HG03064 (cell line): ENCODE results near the gene RYR1.
A peak's percentile ranks its signal among the peaks of the same experiment; 100 is the strongest.
"Not testable (repeated sequence)": the region's sequence is repeated elsewhere in the genome, so short reads cannot be mapped to it uniquely, and the experiment has no call there.

Experiments
- ATAC-seq: cut with Tn5 transposase; IDR thresholded peaks from one replicate; pipeline ENCODE4 v1.9.1; 2021; ENCODE audit warnings: low read depth; ENCODE audit not compliant: unreplicated experiment

The RYR1 gene

DNA sequence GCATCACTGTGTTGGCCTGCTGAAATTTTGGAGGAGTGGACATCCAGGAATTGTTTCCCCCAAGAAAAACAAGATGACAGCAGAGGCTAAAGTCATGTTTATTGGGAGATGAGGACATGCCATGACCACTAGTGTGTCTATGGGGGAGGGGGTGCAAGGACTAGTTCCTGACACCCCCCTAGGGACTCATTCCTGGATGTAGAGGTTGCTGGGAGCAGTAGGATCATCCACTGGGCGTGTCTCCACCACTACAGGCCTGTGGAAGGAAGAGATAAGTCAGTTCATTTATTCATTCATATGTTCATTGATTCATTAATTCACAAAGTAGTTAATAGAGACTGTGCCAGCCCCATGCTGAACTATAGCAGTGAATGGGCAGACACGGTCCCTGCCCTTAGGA is 154.1 kb downstream of the RYR1 start:
- no peak for ATAC-seq

GRCh38 chr19:38588041-38588440 is 154.6 kb downstream of the RYR1 start:
- no peak for ATAC-seq

DNA sequence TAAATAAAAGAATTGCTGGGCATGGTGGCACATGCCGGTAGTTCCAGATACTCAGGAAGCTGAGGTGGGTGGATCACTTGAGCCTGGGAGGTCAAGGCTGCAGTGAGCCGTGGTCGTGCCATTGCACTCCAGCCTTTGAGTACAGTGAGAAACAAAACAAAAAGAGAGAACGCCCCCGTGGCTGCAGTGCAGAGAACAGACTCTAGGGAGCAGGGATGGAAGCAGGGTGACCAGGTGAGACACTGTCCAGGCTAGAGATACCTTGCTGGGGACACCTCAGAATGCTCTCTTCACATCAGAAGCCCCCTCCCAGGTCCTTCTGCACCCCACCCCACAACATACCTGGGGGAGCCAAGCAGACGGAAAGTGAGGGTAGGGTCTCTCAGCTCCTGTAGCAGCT is 159.4 kb downstream of the RYR1 start:
- ATAC-seq, result no peak

- ATAC-seq, result no peak
Observed at GRCh38 chr19:38596057-38596981, 162.8 kb downstream of the RYR1 start.

DNA sequence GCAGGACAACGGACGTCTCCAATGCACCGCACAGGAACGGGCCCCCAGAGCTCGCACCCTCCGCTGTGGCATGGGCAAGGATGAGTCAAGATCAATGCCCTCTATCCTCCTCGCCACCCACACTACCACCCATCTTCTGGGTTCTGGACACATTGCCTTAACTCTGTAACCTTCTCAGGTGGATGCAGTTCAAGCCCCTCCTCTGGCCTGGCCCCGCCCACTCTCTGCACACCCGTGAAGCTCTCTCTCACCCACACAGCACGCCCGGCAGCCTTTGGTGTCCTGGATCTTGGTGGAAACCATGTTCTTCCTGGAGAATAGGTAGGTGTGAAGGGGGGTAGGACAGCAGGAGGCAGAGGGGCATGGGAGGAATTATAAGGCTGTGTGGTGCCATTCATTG is 163.6 kb downstream of the RYR1 start:
- no peak for ATAC-seq

GRCh38 chr19:38599722-38600121 is 166.2 kb downstream of the RYR1 start:
- no peak for ATAC-seq

GRCh38 chr19:38602856-38603255 is 169.4 kb downstream of the RYR1 start:
- not testable (repeated sequence) for ATAC-seq

DNA sequence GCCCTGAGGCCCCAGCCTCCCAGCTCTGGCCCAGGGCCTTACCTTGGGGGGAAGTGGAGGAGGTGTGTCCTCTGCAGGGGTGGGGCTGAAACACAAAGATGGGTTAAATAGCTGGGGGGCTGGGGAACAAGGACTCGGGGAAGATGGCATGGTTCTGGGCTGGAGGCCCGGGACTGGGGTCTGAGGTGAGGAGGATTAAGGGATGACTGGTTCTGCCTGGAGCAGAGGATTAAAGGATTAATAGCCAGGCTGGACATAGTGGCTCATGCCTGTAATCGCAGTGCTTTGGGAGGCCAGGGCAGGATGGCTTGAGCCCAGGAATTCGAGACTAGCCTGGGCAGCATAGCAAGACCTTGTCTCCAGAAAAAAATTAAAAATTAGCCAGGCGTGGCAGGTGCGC is 172.6 kb downstream of the RYR1 start:
- ATAC-seq, result no peak

DNA sequence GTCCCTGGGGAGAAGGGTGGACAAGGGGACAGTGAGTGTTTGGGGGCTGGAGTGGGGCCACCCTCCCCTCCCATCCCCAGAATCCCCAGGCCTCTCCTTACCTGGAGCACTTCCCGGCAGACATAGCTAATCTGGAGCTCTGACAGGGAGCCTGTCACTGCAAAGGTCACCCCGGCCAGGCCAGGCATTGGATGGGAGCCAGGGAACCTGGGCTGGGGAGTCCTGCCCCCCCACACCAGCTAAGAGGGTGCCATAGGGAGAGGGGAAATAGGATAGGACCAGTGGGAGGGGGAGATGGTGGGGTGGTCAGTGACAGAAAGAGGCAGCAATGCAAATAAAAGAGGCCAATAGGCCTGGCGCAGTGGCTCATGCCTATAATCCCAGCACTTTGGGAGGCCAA is 180.8 kb downstream of the RYR1 start:
- ATAC-seq, result no peak

DNA sequence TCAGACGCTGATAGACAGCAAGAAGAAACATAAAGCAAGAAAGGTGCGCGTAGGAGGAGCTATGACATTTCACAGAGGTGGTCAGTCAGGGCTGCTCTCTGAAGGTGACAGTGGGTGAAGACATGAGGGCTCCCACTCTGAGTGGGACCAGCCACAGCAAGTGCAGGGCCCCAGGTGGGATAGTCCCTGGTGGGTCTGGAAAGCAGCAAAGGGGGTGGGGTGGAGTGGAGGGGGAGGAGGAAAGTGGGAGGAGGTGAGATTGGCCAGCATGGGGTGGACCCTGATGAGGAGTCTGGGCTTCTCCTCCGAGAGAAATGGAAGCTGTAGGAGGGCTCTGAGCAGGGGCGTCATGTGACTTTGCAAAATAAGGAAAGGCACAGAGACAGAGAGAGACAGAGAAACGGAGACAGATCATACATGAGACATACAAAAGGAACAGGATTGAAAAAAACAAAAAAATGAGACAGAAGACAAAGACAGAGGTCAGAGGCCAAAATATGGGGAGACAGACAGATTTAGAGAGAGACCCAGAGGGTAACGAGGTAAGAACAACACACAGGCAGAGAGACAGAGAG is 181.6 kb downstream of the RYR1 start:
- no peak for ATAC-seq

DNA sequence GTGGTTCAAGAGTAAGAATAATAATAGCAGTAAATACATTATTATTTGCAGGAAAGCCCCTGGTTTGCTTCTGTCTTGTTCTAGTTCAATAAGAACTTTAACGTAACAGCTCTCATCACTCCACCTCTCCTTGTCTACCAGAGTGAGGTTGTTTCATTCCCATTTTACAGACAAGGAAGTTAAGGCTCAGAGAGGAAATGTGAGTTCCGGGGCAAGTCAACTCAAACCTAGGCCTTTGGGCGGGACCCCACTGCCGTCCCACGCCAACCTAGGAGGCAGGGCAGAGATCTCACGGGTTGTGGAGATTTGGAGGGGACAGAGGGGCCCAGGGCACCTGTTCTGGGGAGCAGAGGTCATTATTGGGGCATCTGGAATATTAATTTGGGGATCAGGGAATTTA is 182.8 kb downstream of the RYR1 start:
- ATAC-seq, result no peak

DNA sequence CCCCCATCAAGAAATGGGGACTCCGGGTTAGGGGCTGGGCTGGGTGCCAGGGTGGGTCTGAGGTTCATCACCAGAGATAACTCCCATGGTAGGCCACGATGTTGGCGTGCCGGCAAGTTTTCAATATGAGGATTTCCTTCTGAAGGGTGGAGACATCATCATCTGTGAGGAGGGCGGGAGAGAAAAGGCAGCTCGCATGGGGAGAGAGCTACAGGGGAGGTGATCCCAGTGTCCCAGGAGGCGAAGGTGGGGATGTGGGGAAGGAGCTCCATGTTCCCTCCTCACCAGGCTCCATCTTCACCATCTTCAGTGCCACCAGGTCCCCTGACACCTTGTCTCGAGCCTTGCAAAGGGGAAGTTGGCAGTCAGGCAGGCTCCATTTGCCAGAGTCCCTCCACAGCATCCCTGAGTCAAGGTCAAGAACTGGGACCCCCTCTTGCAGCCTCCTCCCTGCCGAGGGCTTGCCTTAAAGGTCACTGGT is 183.8 kb downstream of the RYR1 start:
- no peak for ATAC-seq

DNA sequence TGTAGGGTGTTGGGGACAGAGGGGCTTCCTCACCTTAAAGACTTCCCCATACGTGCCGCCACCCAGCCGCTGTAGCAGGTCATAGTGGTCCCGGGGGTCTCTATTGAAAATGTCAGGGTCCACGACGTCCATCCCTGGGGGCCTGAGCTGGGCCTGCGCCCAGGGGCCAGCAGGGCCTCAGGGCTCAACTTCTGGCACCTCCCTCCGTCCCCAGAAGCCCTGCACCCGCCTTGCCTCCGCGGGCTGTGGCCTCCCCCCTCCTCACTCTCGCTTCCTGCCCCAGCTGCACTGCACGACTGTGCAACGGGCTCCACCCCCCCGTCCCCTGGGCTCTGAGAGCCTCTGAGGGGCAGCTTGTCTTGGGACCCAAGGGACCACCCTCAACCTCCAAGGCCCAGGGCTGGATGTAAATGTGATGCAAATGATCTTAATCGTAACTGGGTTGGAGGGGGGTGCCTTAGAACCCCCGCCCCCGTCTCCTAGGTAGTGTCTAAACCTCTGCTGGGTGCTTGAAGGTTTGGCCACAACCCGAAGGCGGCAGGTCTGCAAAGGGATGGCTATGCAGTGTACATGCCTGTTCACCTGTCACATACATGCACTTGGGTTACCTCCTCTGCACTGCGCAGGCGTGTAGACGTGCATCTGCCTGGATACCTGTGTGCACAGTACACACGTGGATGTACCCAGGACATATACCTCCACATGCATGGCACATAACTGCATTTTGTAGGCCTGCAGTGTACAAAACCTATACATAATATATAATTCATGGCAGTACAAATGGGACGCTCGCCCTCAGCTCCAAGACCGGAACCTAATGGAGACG is 184.5 kb downstream of the RYR1 start, which contains the start of gene MAP4K1:
MAP4K1 (minus strand) TSS at position 190 of the 826 bp plus-strand sequence; CDS start at position 132, 58 bp downstream.
- ATAC-seq, result peak; percentile 57

- ATAC-seq, result peak; percentile 39
Observed at GRCh38 chr19:38618590-38619360, 185.3 kb downstream of the RYR1 start, which contains the start of gene EIF3K. EIF3K (plus strand) TSS chr19:38619188; CDS start chr19:38619269, 81 bp downstream.

- ATAC-seq, result no peak
Observed at GRCh38 chr19:38619361-38620174, 186.1 kb downstream of the RYR1 start.

DNA sequence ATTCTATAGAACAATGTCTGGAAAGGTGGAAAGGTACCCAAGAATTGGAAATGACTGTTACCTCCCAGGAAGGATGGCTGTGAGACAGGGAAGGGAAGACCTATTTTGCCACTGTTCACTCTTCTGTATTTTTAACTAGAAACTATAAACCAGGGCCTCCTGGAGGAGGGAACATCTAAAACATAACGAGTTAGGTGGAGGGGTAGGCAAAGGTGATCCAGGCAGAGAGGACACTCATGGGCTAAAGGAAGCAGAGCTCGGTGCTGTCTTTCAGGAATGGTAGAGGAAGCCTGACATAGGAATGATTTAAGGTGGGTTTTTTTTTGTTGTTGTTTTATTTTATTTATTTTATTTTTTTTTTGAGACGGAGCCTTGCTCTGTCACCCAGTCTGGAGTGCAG is 191.3 kb downstream of the RYR1 start:
- no peak for ATAC-seq

GRCh38 chr19:38626401-38626800 is 192.9 kb downstream of the RYR1 start:
- ATAC-seq, result no peak

GRCh38 chr19:38629568-38629967 is 196.1 kb downstream of the RYR1 start:
- ATAC-seq, result no peak

GRCh38 chr19:38631301-38631700 is 197.8 kb downstream of the RYR1 start:
- not testable (repeated sequence) for ATAC-seq
